CD14-positive monocyte (primary cell): ENCODE measurements around the gene LGALS8. TPM values are rescaled to one million over a fixed set of nuclear protein-coding genes. Genes with fewer than 3 reads are reported as not detected.
A peak's percentile ranks its signal among the peaks of the same experiment; 100 is the strongest.

Source experiments
- DNase-seq, 3 donors: peaks; one replicate each; pipeline ENCODE4 v3.0.0-alpha.2; 2011 to 2022
- H2AFZ ChIP-seq: 2 replicates; pipeline ENCODE4 v1.6.0; 2012; ENCODE audit warnings: mild to moderate bottlenecking, low read depth, low read length, inconsistent platforms; ENCODE audit not compliant: insufficient read depth, poor library complexity, severe bottlenecking
- H3K27ac ChIP-seq, 2 donors: 1 replicate in 1 of 2; 2 replicates in 1 of 2; pipeline ENCODE4 v1.5.1; 2012 to 2013; ENCODE audit warnings: low read length in 2 of 2, control low read depth in 1 of 2, inconsistent platforms in 1 of 2, low read depth in 1 of 2, mild to moderate bottlenecking in 1 of 2
- H3K27me3 ChIP-seq, 2 donors: one replicate each; pipeline versions ENCODE4 v1.6.0 to v1.6.1; 2011 to 2013; ENCODE audit warnings: low read length in 2 of 2; ENCODE audit not compliant: control insufficient read depth in 2 of 2, insufficient read depth in 2 of 2
- H3K36me3 ChIP-seq, 2 donors: replicated peaks in 1 of 2; 1 replicate in 1 of 2; 2 replicates in 1 of 2; pipeline versions ENCODE4 v1.5.1 to v1.6.1; 2012 to 2013; ENCODE audit warnings: low read length in 2 of 2, control low read depth in 1 of 2, inconsistent platforms in 1 of 2, mild to moderate bottlenecking in 1 of 2; ENCODE audit not compliant: insufficient read depth in 2 of 2, control insufficient read depth in 1 of 2
- H3K4me1 ChIP-seq, 2 donors: 1 replicate in 1 of 2; 2 replicates in 1 of 2; pipeline versions ENCODE4 v1.5.1 to v1.6.1; 2012 to 2013; ENCODE audit warnings: low read length in 2 of 2, control low read depth in 1 of 2, inconsistent platforms in 1 of 2, mild to moderate bottlenecking in 1 of 2, moderate library complexity in 1 of 2; ENCODE audit not compliant: insufficient read depth in 2 of 2, control insufficient read depth in 1 of 2
- H3K4me2 ChIP-seq: replicated peaks from 2 replicates; pipeline ENCODE3; 2012; ENCODE audit warnings: low read length, moderate library complexity, mild to moderate bottlenecking; ENCODE audit not compliant: poor library complexity, severe bottlenecking; ENCODE audit errors: extremely low read depth
- H3K4me3 ChIP-seq, 3 experiments: fragments of 200-600 bp in 1 of 3; sonication (generic) in 1 of 3; replicated peaks in 1 of 3; 1 replicate in 2 of 3; 2 replicates in 1 of 3; pipeline ENCODE4 v1.5.1; 2011 to 2013; ENCODE audit warnings: low read length in 3 of 3, mild to moderate bottlenecking in 3 of 3, control low read depth in 2 of 3, low read depth in 2 of 3, inconsistent platforms in 1 of 3, moderate library complexity in 1 of 3
- H3K79me2 ChIP-seq: 2 replicates; pipeline ENCODE4 v1.6.0; 2012; ENCODE audit warnings: mild to moderate bottlenecking, control low read depth, inconsistent platforms, low read length, moderate library complexity; ENCODE audit not compliant: insufficient read depth
- H3K9ac ChIP-seq: 2 replicates; pipeline ENCODE4 v1.6.0; 2017; ENCODE audit warnings: low read length, mild to moderate bottlenecking; ENCODE audit not compliant: insufficient read depth, poor library complexity, severe bottlenecking
- H3K9me3 ChIP-seq, 2 donors: replicated peaks in 1 of 2; 1 replicate in 1 of 2; 2 replicates in 1 of 2; pipeline versions ENCODE4 v1.5.1 to v1.6.1; 2012 to 2013; ENCODE audit warnings: low read length in 2 of 2, control low read depth in 1 of 2; ENCODE audit not compliant: control insufficient read depth in 1 of 2, insufficient read depth in 1 of 2
- H4K20me1 ChIP-seq: 2 replicates; pipeline ENCODE4 v1.6.0; 2012; ENCODE audit warnings: mild to moderate bottlenecking, low read length, control low read depth, moderate library complexity; ENCODE audit not compliant: insufficient read depth
- H3K27ac Mint-ChIP-seq, 7 donors: one replicate each; pipeline ENCODE4 v1.8.0; 2020; ENCODE audit warnings: mild to moderate bottlenecking in 7 of 7, mixed read lengths in 7 of 7, moderate library complexity in 6 of 7, inconsistent platforms in 2 of 7
- H3K27me3 Mint-ChIP-seq, 3 donors: one replicate each; pipeline ENCODE4 v1.8.0; 2021 to 2022; ENCODE audit warnings: low read depth in 3 of 3, mild to moderate bottlenecking in 3 of 3, mixed read lengths in 3 of 3, moderate library complexity in 3 of 3, inconsistent platforms in 1 of 3
- H3K36me3 Mint-ChIP-seq, 2 donors: one replicate each; pipeline ENCODE4 v1.8.0; 2020; ENCODE audit warnings: mixed read lengths in 2 of 2, inconsistent platforms in 1 of 2, mild to moderate bottlenecking in 1 of 2
- H3K4me1 Mint-ChIP-seq: one replicate; pipeline ENCODE4 v1.8.0; 2020; ENCODE audit warnings: mild to moderate bottlenecking, mixed read lengths
- H3K4me3 Mint-ChIP-seq, 2 donors: one replicate each; pipeline ENCODE4 v1.8.0; 2020; ENCODE audit warnings: mild to moderate bottlenecking in 2 of 2, mixed read lengths in 2 of 2, moderate library complexity in 1 of 2
- H3K9me3 Mint-ChIP-seq, 7 donors: one replicate each; pipeline ENCODE4 v1.8.0; 2020 to 2022; ENCODE audit warnings: mixed read lengths in 7 of 7, mild to moderate bottlenecking in 6 of 7, moderate library complexity in 6 of 7, inconsistent platforms in 2 of 7
- WGBS: methylation state at CpG from one replicate; pipeline ENCODE4 v1.1.5; 2013; ENCODE audit warnings: missing lambda C conversion rate; ENCODE audit not compliant: insufficient coverage; 5-methylcytosine and 5-hydroxymethylcytosine counted together
- intact Hi-C, 2 donors: fragments of 100-400 bp; cut with micrococcal nuclease; formaldehyde crosslinking; loops; one replicate each; pipeline versions ENCODE4 v1.15.0 to v1.15.1; 2023
- polyA minus RNA-seq: library from RNA; depleted of rRNA, polyadenylated mRNA; stranded (reverse); fragments of >200 nt; gene quantifications from 2 replicates; pipeline ENCODE4 v1.2.3, GENCODE V29; 2012
- polyA plus RNA-seq, 3 donors: library from polyadenylated mRNA; depleted of rRNA in 1 of 3; unstranded in 2 of 3; stranded (reverse) in 1 of 3; fragments of 300-500 nt in 2 of 3; fragments of >200 nt in 1 of 3; fragmentation: Illumina TruSeq in 2 of 3; gene quantifications; 1 replicate in 2 of 3; 2 replicates in 1 of 3; pipeline ENCODE4 v1.2.3, GENCODE V29; 2012 to 2021
- total RNA-seq, 12 experiments: library from RNA in 1 of 12; stranded (reverse) in 1 of 12; fragments of 120-200 nt in 1 of 12; gene quantifications; one replicate each; pipeline ENCODE4 v1.2.4 and lab custom pipeline; 2013 to 2026; ENCODE audit warnings: mixed read lengths in 6 of 12, inconsistent platforms in 1 of 12
- TF ChIP-seq, protein P1 (sequence below): fragments of 200-600 bp; IDR thresholded peaks from one replicate; pipeline ENCODE4 v1.8.0; 2022; ENCODE audit warnings: antibody characterized with exemption, mild to moderate bottlenecking

LGALS8 gene
- 103 TPM for total RNA-seq (2013)
- polyA plus RNA-seq, result 10 to 100 TPM; 58.9 to 84.6 (median 75.7) TPM
- polyA minus RNA-seq, result 44.9 and 74.2 TPM in 2 replicates
- 17.4 to 169 (median 119) reads per million in 11 experiments for total RNA-seq (lab: John Stamatoyannopoulos, UW)

DNA sequence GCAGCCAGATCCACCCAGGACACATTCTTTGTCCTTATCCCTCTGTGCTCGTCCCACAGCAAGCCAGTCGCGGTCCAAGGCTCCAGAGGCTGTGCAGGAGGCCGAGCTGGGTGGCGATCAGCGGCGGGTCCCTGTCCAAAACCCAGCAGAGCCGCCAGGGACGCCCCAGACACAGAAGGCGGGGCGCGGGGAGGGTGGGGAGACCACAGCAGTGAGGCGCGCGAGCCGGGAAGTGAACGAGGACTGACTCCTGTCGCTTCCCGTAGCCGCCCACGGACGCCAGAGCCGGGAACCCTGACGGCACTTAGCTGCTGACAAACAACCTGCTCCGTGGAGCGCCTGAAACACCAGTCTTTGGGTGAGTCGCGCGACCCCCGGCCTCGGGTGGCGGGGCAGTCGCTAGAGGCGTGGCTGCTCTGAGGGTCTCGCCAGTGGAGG, at the start of gene LGALS8:
LGALS8 (plus strand) TSS at position 279 of the 438 bp plus-strand sequence. CDS start 2,089 bp downstream, outside the sequence.
- 1% methylated on average over 35 of the region's 35 CpGs for WGBS

DNA sequence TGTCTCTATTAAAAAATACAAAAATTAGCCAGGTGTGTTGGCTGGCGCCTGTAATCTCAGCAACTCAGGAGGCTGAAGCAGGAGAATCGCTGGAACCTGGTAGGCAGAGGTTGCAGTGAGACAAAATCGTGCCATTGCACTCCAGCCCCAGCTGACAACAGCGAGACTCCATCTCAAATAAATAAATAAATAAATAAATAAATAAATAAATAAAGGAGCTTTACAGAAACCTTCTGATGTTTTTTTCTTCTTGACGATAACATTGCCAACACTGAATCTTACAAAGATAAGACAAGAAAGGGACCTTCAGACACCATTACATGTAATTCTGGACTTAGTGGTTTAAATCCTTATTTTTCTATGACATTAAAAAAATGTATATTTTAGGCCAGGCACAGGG, 47.8 kb upstream of the LGALS8 start:
- Mint-ChIP-seq H3K27me3 (peaks cover 0 to 3% (median 2%) of the 10 kb centered on the region in 3 donors), H3K9me3 (no peaks in the 10 kb centered on the region), H3K27ac (no peak overlapping the region), H3K4me3 (no peak overlapping the region), H3K4me1 (no peaks in the 10 kb centered on the region), H3K36me3 (no peaks in the 10 kb centered on the region)
- TF ChIP-seq, protein P1, sequence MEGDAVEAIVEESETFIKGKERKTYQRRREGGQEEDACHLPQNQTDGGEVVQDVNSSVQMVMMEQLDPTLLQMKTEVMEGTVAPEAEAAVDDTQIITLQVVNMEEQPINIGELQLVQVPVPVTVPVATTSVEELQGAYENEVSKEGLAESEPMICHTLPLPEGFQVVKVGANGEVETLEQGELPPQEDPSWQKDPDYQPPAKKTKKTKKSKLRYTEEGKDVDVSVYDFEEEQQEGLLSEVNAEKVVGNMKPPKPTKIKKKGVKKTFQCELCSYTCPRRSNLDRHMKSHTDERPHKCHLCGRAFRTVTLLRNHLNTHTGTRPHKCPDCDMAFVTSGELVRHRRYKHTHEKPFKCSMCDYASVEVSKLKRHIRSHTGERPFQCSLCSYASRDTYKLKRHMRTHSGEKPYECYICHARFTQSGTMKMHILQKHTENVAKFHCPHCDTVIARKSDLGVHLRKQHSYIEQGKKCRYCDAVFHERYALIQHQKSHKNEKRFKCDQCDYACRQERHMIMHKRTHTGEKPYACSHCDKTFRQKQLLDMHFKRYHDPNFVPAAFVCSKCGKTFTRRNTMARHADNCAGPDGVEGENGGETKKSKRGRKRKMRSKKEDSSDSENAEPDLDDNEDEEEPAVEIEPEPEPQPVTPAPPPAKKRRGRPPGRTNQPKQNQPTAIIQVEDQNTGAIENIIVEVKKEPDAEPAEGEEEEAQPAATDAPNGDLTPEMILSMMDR, result no peak
- Histone ChIP-seq H3K9me3 (no peaks in the 10 kb centered on the region), H4K20me1 (no peaks in the 10 kb centered on the region), H3K4me2 (no peak overlapping the region), H3K79me2 (no peaks in the 10 kb centered on the region), H3K4me3 (no peak overlapping the region), H2AFZ (no peak overlapping the region), H3K9ac (no peak overlapping the region), H3K27me3 (no peaks in the 10 kb centered on the region), H3K27ac (no peak overlapping the region), H3K36me3 (no peaks in the 10 kb centered on the region), H3K4me1 (no peaks in the 10 kb centered on the region)
- intact Hi-C loops, result no loop called here
- WGBS, result 100% methylated on average over 2 of the region's 5 CpGs
- no peak for DNase-seq

More for the DNA sequence above, at the start of gene LGALS8:
- Mint-ChIP-seq H3K9me3 (no peaks in the 10 kb centered on the region), H3K4me1 (peaks cover 29% of the 10 kb centered on the region), H3K27ac (peak within 1 kb of the TSS; percentile 96 to 99 (median 97)), H3K4me3 (peak within 1 kb of the TSS; percentile 92 to 99), H3K27me3 (no peaks in the 10 kb centered on the region), H3K36me3 (peaks cover 16 to 27% of the 10 kb centered on the region in 2 donors)
- H2AFZ ChIP-seq, result peak within 1 kb of the TSS; percentile 100
- H3K36me3 ChIP-seq, result peaks cover 20 to 22% of the 10 kb centered on the region in 2 donors
- peak within 1 kb of the TSS; percentile 91 to 96 (median 93) for H3K4me3 ChIP-seq
- H3K4me2 ChIP-seq, result peak within 1 kb of the TSS; percentile 98
- H3K27me3 ChIP-seq, result no peaks in the 10 kb centered on the region
- intact Hi-C loops, result loop anchor here (10.0 kb wide), 2 partner anchors 239 to 419 kb away; partner anchors contain the start of gene ERO1B (in 1 of the 2)
- H3K9me3 ChIP-seq, result no peaks in the 10 kb centered on the region
- H3K79me2 ChIP-seq, result peaks cover 56% of the 10 kb centered on the region
- peaks cover 16 to 26% of the 10 kb centered on the region in 2 donors for H3K4me1 ChIP-seq
- peaks cover 21% of the 10 kb centered on the region for H4K20me1 ChIP-seq
- DNase-seq, result peak; percentile 77 to 82 (median 81)
- H3K27ac ChIP-seq, result peak within 1 kb of the TSS; percentile 98
- H3K9ac ChIP-seq, result peak within 1 kb of the TSS; percentile 97
- TF ChIP-seq, protein P1, result no peak
